ENCODE results near the gene FUT2.
"Not testable (repeated sequence)": the region's sequence is repeated elsewhere in the genome, so short reads cannot be mapped to it uniquely, and the experiment has no call there.

FUT2 gene

DNA sequence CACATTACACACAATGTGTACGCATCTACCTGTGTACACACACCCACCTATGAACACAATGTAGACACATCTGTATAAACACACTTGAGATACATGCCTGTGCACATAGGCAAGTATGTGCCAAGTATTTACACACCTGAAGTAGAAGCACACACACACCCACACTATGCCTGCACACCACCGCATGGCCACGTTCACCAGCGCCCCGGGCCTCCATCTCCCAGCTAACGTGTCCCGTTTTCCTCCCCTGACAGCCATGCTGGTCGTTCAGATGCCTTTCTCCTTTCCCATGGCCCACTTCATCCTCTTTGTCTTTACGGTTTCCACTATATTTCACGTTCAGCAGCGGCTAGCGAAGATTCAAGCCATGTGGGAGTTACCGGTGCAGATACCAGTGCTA, 6.9 kb downstream of the FUT2 start:
- no peak for DNase-seq (ENCODE audit: low spot score)

DNA sequence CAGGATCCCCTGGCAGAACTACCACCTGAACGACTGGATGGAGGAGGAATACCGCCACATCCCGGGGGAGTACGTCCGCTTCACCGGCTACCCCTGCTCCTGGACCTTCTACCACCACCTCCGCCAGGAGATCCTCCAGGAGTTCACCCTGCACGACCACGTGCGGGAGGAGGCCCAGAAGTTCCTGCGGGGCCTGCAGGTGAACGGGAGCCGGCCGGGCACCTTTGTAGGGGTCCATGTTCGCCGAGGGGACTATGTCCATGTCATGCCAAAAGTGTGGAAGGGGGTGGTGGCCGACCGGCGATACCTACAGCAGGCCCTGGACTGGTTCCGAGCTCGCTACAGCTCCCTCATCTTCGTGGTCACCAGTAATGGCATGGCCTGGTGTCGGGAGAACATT, 7.5 kb downstream of the FUT2 start:
- DNase-seq (ENCODE audit: low spot score) = no peak

DNA sequence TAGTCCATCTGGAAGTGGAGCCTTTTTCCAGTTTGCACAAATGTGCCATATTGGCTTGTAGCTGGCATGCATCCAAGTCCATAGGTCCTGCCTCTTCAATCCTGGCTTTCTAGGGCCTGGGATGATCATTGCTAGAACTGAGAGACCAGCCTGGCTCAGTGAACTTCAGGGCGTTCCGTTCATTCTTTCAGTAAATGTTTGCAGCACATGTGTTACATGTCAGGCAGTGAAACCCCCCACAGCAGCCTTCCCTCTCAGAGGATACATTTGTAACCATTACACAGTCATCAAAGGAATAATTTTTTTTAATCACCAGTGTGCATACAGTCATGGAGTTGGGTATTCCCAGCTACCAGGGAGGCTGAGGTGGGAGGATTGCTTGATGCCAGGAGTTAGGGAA, 9.7 kb downstream of the FUT2 start:
- no peak for DNase-seq (ENCODE audit: low spot score)

DNA sequence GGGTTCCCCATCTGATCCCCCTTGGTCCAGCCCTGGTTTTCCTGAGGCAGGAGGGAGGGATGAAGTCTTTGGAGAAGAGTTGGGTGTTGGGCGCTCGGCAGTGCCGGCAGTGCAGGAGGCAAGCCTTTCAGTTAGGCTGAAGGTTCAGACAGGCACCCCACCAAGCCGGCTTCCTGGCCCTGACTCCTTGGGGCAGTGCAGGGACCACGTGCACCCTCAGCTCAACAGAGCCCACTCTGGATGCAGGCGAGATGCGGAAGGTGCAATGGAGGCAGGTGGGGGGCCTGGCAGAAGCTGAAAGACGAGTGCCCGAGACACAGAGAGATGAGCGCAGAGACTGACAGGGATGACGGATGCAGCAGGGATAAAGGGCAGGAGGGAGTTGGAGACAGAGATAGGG, 12.7 kb downstream of the FUT2 start:
- DNase-seq (ENCODE audit: low spot score) = no peak

DNA sequence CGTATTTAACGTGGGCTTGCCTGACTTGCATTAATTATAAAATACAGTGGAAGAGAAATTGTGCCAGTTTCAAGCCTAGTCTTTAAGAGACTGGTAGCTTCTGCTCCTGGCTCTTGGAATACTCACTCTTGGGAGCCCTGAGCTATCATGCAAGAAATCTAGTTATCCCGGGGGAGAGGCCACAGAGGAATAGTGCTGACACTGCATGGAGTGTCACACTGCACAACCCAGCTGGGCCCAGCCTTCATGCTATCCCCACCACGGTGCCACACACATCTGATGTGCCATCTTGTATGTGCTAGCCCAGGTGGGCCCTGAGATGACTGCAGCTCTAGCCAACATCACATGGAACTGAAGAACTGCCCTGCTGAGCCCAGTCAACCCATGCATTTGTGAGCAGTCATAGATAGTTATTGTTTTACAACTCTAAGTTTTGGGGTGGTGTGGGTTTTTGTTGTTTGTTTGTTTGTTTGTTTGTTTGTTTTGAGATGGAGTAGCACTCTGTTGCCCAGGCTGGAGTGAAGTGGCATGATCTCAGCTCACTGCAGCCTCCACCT, 15.4 kb downstream of the FUT2 start:
- no peak for DNase-seq (ENCODE audit: low spot score)

DNA sequence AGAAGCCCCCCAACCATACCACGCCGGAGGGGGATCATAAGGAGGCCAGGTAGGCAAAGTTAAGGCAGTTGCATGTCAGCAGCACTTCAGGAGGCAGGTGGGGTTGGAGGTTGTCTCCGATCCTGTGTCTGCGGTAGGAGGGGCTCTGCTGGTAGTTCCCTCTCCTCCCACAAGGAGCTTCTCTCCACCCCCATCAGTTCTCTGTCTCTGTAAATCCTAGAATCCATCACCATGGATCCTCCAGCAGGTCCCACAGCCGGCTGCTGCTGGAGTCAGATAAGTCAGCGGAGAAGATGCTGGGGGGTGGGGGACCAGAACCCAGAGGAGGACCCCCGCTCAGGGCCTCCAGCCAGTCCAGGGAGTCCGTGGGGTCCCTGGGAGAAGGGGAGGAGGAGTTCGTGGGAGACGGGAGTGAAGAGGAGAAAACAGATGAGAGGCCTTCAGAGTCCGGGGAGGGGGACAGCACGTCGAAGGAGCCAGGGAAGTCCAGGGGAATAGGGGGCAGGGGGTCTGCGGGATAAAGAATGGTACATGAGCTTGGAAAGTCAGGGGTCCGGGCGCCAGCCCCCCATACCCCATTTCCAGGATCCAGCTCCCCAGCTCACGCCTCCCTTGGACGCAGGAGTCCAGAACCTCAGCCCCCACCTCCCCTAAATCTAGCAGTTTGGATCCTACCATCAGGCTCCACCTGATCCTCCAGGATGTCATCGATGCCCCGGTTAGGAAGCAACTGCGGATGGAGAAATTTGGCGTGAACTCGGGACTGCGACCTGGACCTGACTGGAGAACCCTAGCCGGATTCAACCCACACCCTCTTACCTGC, 17.5 kb downstream of the FUT2 start:
- DNase-seq (ENCODE audit: low spot score) = no peak

DNA sequence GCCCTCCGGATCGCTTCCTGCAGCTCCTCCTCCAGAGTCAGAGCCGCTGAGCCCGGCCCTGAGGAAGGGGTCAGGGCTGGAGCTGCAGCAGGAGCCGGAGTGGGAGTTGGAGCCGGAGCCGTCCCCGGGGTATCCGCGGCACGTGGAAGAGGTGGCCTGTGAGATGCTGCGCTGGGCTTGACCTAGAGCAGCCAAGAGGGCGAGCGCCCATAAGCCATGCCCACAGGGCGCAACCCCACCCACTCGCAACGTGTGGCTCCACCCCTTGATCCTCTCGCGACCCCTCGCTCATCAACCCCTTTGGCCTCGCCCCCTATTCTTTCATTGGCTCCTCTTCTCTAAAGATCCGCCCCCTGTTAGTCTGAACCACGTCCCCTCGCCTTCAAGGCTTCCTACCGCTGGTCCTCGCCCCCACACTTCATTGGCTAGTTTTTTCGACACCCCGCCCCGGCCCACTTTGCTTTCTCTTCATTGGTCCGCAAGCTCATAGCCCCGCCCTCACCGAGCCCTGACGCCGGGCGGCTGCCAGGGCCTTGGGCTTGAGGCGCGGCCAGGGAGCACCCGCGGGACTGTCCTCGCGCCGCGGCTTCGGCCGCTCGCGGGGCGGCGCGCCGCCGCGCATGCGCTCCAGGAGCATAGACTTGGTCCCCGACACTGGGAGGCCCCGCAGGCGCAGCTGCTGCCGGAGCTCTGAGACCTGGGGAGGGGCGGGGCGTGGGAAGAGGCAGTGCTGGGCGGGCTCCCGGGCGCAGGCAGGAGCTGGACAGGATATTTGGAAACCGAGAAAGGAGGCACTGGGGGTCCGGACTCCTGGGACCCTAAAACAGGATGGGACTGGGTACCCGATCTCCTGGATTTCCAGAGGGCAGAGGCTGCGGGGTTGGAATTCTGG, 18.3 kb downstream of the FUT2 start:
- DNase-seq (ENCODE audit: low spot score) = peak; percentile 99

DNA sequence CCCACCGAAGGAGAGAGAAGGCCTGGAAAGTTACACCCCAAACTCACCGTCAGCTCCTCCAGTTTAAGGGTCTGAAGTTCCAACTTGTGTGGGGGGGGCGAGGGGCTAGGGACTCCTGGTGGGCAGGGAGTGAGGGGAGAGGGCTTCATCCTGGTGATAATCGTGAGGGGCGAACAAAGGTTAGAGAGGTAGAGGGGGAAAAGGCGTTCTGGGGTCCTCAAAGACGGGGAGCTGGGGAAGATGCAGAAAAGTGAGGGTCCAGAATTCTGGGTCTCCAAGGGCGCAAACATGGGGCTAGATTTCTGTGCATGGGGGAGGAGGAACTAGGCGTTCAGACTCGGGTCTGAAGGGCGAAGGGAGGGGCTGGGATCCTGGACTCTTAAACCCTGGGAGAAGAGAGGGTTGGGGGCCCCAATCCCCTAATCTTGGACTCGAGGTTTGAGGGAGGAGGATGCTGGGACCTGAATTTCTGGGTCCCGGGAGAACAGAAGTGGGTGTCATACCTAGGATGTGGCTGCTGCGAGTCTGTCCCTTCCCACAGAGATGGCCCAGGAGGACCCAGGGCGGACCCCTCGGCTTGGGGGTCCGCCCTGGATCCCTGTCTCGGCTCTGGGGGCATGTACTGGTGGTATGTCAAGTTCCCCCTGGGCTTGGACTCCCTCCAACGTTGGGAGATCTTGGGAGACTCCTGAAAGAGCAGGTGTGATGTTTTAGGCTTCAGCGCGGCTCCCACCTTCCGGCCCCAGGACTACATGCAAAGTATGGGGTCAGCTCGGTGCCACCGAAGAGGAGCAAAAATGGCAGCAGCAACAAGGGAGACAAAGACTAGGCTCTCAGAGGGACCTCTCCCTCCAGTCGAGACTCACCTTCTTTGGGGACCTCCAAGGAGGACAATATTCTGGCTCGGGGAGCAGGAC, 19.2 kb downstream of the FUT2 start:
- DNase-seq (ENCODE audit: low spot score) = no peak

DNA sequence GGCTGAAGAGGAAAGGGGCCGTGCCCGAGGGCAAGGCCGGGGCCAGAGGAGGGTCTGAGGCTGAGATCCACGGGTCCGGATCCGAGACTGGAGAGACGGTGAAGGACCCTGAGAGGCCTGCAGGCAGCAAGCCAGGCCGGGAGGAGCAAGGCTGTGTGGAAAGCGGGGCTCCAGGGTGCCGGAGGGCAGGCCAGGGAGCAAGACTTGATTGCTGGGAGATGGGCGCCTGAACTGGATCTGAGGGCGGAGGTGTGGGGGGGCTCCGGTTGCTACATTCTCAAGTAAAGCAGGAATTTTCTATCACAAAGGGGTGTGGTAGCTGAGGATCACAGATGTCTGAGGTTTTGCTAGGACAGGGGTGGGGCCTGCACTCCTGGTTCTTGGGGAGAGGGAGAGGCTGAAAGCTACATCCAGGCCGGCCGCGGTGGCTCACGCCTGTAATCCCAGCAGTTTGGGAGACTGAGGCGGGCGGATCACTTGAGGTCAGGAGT, 20.0 kb downstream of the FUT2 start:
- DNase-seq (ENCODE audit: low spot score) = no peak

DNA sequence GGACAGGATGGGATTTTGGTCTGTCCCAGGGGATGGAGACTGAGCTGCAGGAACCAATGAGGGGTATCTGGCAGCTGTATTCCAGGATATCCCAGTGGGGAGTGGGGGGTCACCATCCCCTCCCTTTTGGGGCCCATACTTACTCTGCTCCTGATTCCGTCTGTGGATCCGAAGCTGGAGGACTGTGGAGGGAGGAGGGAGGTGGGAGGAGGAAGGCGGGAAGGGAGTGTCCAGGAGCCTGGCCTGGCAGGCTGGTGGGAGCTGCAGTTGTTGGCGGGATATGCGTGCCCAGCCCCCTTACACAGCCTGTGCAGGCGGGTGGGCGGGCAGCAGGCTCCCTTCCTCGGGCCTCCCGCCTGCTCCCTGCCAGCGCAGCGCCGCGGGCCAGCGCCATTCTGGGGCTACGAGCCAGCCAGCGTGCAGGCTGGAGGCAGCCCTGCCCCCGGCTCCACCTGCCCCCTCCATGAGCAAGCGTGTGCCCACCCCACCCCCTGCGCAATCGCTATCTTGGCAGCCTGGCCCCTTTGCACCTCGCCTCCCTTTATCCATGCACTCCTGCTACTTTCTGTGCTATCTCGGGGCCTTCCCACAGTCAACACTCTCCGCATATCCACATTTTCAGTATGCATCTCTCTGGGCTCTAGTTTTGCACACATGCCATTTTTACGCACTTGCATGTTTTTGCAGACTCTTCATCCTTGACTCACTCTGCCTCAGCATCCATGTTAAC, 21.0 kb downstream of the FUT2 start:
- DNase-seq (ENCODE audit: low spot score) = no peak

DNA sequence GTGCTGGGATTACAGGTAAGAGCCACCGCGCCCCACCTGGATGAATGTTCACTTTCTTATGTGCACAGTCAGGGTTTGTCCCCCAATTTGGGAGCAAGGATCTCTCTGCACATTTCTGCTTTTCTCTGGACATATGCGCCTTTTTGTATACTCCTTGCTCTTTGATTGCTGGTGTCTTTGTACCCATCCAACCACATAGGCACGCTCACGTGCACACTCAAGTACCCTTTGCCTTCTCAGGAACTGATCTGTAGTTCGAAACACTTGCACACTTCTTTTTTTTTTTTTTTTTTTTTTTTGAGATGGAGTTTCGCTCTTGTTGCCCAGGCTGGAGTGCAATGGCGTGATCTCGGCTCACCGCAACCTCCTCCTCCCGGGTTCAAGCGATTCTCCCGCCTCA, 22.3 kb downstream of the FUT2 start:
- not testable (repeated sequence) for DNase-seq (ENCODE audit: low spot score)

DNA sequence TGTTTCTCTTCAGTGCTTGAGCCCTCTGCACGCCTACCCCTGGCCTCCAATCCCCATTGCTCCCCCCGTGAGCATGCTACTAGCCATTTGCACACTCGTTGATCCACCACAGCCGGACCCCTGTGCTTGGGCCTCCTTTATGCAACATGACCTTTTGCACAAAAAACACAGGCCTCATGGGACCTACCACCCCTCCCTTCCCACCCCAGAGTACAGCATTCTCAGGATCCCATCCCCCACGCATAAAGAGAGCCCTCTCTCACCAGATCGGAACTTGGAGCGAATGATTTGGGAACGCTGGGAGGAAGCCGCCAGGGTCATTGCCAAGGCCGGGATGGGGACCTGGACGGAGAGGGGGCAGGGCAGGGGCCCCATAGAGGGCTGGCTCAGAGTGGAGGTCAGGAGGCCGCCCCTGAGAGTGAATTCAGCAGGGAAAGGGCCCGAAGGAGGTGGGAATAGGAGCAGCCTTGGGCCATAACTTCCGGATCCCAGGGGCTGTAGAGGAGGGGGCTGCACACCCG, 23.0 kb downstream of the FUT2 start:
- no peak for DNase-seq (ENCODE audit: low spot score)

DNA sequence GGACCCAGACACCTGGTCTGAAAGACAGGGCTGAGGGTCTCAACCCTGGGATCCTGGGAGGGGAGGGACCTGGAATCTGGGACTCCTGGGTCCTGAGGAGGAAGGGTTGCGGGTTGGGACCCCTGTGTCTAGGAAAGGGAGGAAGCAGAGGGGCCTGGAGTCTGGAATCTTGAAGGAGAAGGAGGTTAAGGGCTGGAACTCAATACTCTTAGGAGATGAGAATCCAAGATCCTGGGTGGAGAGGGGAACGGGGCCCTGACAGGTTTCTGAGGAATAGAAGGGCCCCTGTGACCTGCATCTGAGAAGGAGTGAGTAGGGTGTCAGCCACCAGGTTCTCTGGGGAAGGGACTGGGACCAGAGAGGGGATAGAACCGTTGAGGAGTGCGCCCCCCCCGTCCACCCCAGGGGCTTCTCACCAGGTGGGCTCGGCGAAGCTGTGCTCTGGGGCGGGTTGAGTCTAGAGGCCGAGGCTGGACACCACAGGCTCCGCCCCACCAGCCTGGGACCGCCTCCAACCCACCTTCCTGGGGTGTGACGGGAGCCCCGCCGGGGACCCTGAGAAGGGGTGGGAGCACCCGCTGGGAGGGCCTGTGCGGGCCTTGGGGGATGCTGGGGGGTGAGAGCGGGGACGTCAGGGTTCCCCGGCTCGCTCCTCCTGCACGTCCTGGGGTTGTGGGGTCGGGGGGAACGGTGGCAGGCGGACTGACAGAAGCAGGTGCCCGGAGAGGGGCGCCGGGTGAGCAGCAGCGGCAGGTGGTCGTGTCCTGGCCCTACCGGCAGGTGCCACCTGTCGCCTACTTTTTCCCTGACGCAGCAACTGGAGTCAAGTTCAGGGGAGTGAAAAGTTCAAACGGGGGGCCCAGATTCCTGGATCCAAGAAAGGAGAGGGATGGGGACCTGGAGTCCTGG, 23.7 kb downstream of the FUT2 start, which contains the start of gene MAMSTR:
Gene MAMSTR, minus strand, starts transcription at position 463 of the 909 bp plus-strand sequence. CDS start 694 bp downstream, outside the sequence.
- DNase-seq (ENCODE audit: low spot score) = no peak

DNA sequence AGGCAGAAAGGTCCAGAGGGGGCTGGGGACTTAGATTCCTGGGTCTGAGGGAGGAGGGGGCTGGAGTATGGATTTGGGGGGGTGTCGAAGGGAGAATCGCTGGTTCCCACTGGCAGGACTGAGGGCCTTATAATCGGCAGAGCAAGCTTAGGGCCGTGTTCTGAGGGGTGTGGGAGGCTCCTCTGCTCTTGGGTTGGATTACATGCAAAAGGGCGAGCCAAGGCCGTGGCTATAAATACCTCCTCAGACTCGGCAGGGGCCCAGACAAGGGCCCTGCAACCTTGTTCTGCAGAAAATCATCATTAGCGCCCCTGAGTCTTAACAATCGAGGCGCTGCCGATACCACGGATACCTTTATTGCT, 24.5 kb downstream of the FUT2 start:
- no peak for DNase-seq (ENCODE audit: low spot score)

DNA sequence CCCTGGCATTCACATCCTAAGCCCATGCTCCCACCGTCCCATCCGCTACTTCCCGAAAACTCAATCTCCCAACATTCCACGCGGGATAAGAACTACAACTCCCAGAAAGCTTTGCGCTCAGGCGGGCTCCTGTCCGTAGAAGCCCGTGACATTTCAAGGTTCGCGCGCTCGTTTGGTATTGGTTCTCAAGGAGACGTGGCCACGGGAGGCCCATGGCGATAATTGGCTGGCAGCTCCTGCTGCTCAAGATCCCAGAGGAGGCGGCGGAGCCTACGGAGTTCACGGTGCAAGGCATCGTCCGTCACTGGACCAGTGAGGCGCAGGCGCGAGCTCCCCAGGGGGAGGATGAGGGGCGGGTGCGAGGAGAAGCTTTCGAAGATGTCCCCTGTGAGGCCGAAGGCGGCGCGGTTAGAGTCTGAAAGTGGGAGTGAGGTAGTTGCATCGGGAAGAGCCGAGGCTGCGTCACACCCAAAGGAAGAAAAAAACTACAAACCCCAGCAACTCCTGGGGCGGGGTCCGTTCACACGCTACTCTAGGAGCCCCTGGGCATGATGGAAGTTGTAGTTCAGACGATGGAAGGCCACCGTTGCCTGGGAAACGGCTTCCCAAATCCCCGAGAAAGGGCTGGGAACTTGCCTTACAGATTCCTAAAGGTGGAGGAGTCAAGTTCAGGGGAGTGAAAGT, 25.0 kb downstream of the FUT2 start:
- peak; percentile 100 for DNase-seq (ENCODE audit: low spot score)

DNA sequence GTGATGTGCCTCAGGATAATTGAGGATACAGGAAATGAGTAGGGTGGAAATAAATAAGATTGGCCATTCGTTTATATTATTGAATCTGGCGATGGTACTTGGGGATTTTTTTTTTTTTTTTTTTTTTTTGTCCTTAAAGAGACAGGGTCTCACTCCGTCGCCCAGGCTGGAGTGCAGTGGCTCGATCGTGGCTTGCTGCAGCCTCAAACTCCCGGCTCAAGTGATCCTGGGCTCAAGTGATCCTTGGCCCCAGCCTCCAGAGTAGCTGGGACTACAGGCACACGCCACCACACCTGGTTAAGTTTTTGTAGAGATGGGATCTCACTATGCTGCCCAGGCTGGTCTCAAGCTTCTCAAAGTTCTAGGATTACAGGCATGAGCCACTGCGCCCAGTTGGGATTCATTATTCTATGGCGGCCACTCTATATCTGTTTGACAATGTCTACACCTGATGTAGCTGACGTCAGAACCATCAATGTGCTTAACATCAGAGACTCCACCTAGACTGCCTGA, 26.5 kb downstream of the FUT2 start:
- no peak for DNase-seq (ENCODE audit: low spot score)

DNA sequence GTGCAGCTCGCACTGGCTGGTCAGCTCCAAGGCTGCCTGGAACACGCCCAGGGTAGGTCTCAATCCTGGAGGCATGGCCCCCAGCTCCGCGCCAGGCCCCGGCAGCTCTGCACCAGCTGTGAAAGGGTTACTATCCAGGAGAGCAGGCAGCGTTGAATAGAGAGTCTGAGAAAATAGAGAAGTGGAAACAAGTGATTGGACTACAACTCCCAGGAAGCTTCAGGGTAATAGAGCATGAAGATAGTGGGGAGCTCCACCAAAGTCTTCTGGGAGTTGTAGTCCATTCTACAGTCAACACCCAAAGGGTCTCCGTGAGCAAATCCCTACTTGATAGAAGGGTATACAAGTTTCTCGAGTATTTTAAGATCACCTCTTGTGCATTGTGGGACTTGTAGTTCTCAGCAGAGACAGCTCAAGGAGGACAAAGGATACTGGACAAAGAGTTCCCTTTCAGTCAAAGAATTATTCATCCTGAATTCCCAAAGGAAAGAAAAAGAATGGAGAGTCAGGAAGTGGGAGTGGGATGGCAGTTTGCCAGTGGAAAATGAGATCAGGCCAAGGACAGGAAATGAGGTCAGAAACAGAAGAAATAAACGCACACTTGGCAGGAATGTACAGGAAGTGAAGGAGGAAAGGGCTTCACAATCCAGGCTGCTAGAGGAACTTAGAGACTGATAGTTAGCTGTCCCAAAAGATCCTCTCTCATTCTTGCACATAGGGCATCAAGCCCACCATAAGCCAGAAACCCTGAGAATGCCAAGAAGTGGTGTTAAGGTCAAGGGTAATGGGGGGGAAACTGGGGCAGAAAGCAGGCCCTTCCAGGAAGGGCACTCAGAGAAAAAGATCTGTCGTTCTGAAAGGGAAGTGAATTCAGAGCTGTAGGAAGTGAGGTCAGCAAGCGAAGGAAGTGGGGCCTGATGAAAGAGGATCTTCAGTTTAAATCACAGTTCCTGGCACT, 29.3 kb downstream of the FUT2 start:
- DNase-seq (ENCODE audit: low spot score) = no peak

DNA sequence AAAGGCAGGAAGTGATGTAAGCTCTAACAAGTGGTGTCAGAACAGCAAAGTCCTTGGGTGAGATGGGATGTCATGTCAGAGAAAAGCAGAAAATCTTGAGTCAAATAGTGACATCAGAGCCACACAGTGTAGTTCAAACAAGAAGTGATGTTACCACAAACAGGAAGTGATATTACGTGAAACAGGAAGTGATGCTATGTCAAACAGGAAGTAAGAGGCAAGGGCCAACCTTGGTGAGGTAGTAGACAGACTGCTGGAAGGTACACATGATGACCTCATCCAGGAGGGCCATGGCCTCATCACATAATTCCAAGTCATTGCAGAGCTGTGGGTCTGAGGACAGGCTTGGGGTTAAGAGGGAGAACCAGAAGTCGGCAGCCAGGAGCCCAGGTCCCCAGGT, 30.8 kb downstream of the FUT2 start:
- DNase-seq (ENCODE audit: low spot score) = no peak
